ENCODE results near the gene CDHR3.

GRCh38 chr7:106003525-106004064 is 40.5 kb downstream of the CDHR3 start:
- TF ChIP-seq POLR2AphosphoS5 (IDR thresholded peaks at IDR 0.05) = no peak
- no peak for TF ChIP-seq CTCF (IDR thresholded peaks at IDR 0.05)
- no peak for TF ChIP-seq POLR2A (IDR thresholded peaks at IDR 0.05)

Measured in prostate gland (tissue), 2 donors.